Body of pancreas (tissue), 4 donors: Measurements from ENCODE around the gene RHBDL1.

ENCODE experiments used
- CTCF ChIP-seq, 7 experiments: fragments of 450-650 bp in 4 of 7; fragments of 200-600 bp in 3 of 7; sonication (generic) in 3 of 7; IDR thresholded peaks; one replicate each; pipeline ENCODE4 v1.5.1; 2016 to 2019; ENCODE audit warnings: antibody characterized with exemption in 7 of 7
- POLR2A ChIP-seq, 3 donors: fragments of 450-650 bp; IDR thresholded peaks; one replicate each; pipeline ENCODE4 v1.6.1; 2016; ENCODE audit warnings: antibody characterized with exemption in 3 of 3, mild to moderate bottlenecking in 2 of 3

- TF ChIP-seq CTCF (IDR thresholded peaks at IDR 0.05) (no peak), POLR2A (IDR thresholded peaks at IDR 0.05) (no peak)
These were observed 36.6 kb upstream of the RHBDL1 start for GRCh38 chr16:638836-639235.
